Esophagus muscularis mucosa (tissue), 4 donors: Measurements from ENCODE around the gene IFI27L1. TPM values are rescaled to one million over a fixed set of nuclear protein-coding genes. Genes with fewer than 3 reads are reported as not detected.

Source experiments
- DNase-seq: peaks from one replicate; pipeline ENCODE4 v3.0.0-alpha.2; 2017; ENCODE audit errors: extremely low spot score
- H3K27ac ChIP-seq, 4 donors: fragments of 200-600 bp; sonication (generic); replicated peaks in 1 of 4; 1 replicate in 3 of 4; 2 replicates in 1 of 4; pipeline ENCODE4 v1.5.1; 2016 to 2019; ENCODE audit warnings: mild to moderate bottlenecking in 1 of 4
- H3K27me3 ChIP-seq, 4 donors: fragments of 200-600 bp; sonication (generic); one replicate each; pipeline versions ENCODE4 v1.5.1 to v1.6.0; 2016 to 2019
- H3K36me3 ChIP-seq, 4 donors: fragments of 200-600 bp; sonication (generic); one replicate each; pipeline ENCODE4 v1.5.1; 2016 to 2019
- H3K4me1 ChIP-seq, 4 donors: fragments of 200-600 bp; sonication (generic); one replicate each; pipeline ENCODE4 v1.5.1; 2016 to 2019
- H3K4me3 ChIP-seq, 4 donors: fragments of 200-600 bp; sonication (generic); 1 replicate in 2 of 4; 2 replicates in 2 of 4; pipeline ENCODE4 v1.5.1; 2016 to 2019; ENCODE audit warnings: mild to moderate bottlenecking in 4 of 4, moderate library complexity in 1 of 4
- H3K9me3 ChIP-seq, 4 donors: fragments of 200-600 bp; sonication (generic); 1 replicate in 3 of 4; 2 replicates in 1 of 4; pipeline ENCODE4 v1.5.1; 2016 to 2019
- EP300 ChIP-seq: sonication (generic); formaldehyde crosslinking; IDR thresholded peaks from one replicate; pipeline ENCODE4 v1.6.1; 2017; ENCODE audit warnings: antibody characterized with exemption
- POLR2A ChIP-seq: fragments of 450-650 bp; IDR thresholded peaks from one replicate; pipeline ENCODE4 v1.6.1; 2017; ENCODE audit warnings: antibody characterized with exemption, moderate library complexity, mild to moderate bottlenecking, low read depth
- POLR2AphosphoS5 ChIP-seq, 2 donors: sonication (generic); formaldehyde crosslinking; IDR thresholded peaks; one replicate each; pipeline ENCODE4 v1.6.1; 2017; ENCODE audit warnings: antibody characterized with exemption in 2 of 2
- WGBS: methylation state at CpG from one replicate; pipeline ENCODE4 v1.1.5; 2018; 5-methylcytosine and 5-hydroxymethylcytosine counted together
- intact Hi-C: fragments of 100-400 bp; cut with DNase I; formaldehyde crosslinking; loops from one replicate; pipeline ENCODE4 v1.15.1; 2023
- total RNA-seq, 4 donors: library from RNA; depleted of rRNA; stranded (reverse); fragments of >200 nt; gene quantifications; one replicate each; pipeline versions ENCODE4 v1.1.0 to v1.2.1, GENCODE V29; 2016
- TF ChIP-seq, protein P1 (sequence below), 3 experiments: fragments of 200-600 bp in 2 of 3; fragments of 450-650 bp in 1 of 3; sonication (generic) in 2 of 3; IDR thresholded peaks; one replicate each; pipeline ENCODE4 v1.5.1; 2017 to 2019; ENCODE audit warnings: antibody characterized with exemption in 3 of 3, mild to moderate bottlenecking in 2 of 3, moderate library complexity in 1 of 3

IFI27L1 gene
- total RNA-seq, 4 donors from 2014 or later, result 5.8 to 12.9 (median 6.4) TPM

DNA sequence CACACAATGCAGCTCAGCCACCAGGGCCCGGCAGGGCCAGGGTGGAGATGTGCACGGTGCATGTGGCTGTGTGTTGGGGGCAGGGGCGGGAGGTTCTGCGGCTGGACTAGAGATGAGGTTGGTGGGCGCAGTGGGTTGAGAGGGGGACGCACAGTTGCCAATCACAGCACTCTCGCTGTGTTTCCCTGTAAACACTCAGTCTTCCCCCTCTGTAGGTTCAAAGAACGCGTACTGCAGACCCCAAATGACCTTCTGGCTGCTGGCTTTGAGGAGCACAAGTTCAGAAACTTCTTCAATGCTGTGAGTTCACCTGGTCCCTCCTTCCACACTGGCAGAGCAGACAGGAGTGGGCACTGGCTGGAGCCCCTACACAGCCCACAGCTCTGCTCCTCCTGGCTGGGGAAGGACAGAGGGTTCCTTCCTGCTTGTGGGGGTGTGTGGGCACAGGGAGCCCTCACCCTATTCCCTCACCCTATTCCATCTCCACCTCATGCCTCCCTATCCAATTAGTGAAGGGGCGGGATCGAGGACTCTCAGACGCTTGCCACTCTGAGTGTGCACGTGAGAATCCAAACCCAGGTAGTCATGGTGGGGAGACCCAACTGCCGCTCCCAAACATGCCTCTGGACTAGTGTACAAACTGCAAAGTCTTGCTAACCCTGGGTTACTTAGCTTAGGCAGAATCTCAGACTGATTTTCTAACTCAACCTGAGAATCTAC is 37.2 kb upstream of the IFI27L1 start:
- DNase-seq, result no peak
- 90% methylated on average over 14 of the region's 14 CpGs for WGBS
- peaks cover 13 to 58% (median 51%) of the 10 kb centered on the region in 4 donors for H3K36me3 ChIP-seq
- no peak overlapping the region for H3K4me3 ChIP-seq
- H3K27ac ChIP-seq, result no peak overlapping the region
- peaks cover 9 to 23% (median 17%) of the 10 kb centered on the region in 4 donors for H3K4me1 ChIP-seq
- TF ChIP-seq, protein P1, sequence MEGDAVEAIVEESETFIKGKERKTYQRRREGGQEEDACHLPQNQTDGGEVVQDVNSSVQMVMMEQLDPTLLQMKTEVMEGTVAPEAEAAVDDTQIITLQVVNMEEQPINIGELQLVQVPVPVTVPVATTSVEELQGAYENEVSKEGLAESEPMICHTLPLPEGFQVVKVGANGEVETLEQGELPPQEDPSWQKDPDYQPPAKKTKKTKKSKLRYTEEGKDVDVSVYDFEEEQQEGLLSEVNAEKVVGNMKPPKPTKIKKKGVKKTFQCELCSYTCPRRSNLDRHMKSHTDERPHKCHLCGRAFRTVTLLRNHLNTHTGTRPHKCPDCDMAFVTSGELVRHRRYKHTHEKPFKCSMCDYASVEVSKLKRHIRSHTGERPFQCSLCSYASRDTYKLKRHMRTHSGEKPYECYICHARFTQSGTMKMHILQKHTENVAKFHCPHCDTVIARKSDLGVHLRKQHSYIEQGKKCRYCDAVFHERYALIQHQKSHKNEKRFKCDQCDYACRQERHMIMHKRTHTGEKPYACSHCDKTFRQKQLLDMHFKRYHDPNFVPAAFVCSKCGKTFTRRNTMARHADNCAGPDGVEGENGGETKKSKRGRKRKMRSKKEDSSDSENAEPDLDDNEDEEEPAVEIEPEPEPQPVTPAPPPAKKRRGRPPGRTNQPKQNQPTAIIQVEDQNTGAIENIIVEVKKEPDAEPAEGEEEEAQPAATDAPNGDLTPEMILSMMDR (IDR thresholded peaks at IDR 0.05), result no peak
- TF ChIP-seq EP300 (no peak), POLR2A (no peak), POLR2AphosphoS5 (IDR thresholded peaks at IDR 0.05) (no peak)
- H3K9me3 ChIP-seq, result no peaks in the 10 kb centered on the region
- intact Hi-C loops, result no loop called here
- H3K27me3 ChIP-seq, result no peaks in the 10 kb centered on the region

DNA sequence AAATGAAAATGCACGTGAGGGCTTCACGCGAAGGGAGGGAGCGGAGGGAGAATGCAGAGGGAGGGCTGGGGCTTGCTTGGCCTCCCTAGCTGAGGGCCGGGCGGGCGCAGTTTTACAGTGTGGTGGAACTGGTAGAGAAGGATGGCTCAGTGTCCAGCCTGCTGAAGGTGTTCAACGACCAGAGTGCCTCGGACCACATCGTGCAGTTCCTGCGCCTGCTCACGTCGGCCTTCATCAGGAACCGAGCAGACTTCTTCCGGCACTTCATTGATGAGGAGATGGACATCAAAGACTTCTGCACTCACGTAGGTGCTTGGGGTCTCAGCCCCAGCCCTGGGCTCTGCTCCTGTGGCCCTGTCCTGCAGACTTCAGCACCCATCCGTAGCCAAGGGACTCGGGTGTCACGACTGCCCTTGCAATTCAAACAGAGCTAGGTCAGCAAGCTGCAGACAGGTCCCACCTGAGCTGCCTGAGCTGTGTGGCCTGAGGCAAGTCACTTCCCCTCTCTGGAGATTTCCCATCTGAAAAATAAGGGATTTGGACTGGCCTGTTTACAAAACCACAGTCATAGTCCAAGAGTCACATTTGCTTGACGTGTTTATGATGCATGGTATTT is 36.5 kb upstream of the IFI27L1 start:
- TF ChIP-seq POLR2AphosphoS5 (IDR thresholded peaks at IDR 0.05), result no peak
- TF ChIP-seq, protein P1 (IDR thresholded peaks at IDR 0.05), result no peak
- no peak for TF ChIP-seq EP300
- no peak for TF ChIP-seq POLR2A
- intact Hi-C loops, result no loop called here
- Histone ChIP-seq H3K36me3 (peaks cover 20 to 65% (median 58%) of the 10 kb centered on the region in 4 donors), H3K4me3 (no peak overlapping the region), H3K27me3 (no peaks in the 10 kb centered on the region), H3K9me3 (no peaks in the 10 kb centered on the region), H3K4me1 (peaks cover 12 to 28% (median 21%) of the 10 kb centered on the region in 4 donors), H3K27ac (no peak overlapping the region)
- 90% methylated on average over 20 of the region's 20 CpGs for WGBS
- no peak for DNase-seq

DNA sequence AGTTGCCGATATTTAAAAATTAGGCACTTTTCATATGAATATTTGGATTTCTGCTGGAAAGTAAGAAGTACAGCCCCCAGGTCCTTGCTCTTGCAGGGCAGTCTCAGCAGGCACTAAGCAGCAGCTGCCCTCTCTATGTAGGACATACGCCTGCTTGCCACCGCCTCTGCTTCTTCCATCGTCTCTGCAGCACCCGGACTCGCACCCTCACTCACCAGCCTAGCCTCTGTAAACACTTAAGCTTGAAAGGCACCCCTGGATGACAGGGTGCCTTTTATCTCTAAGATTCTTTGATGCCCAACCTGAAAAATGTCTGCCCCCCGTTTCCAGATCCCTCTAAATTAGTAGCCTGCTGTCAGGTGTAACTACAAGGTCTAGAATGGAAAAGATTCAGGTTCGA is 36.0 kb upstream of the IFI27L1 start:
- peaks cover 25 to 70% (median 63%) of the 10 kb centered on the region in 4 donors for H3K36me3 ChIP-seq
- H3K9me3 ChIP-seq, result no peaks in the 10 kb centered on the region
- no peak for DNase-seq
- intact Hi-C loops, result no loop called here
- H3K4me3 ChIP-seq, result no peak overlapping the region
- WGBS, result 92% methylated on average over 8 of the region's 8 CpGs
- H3K27me3 ChIP-seq, result no peaks in the 10 kb centered on the region
- peaks cover 12 to 29% (median 22%) of the 10 kb centered on the region in 4 donors for H3K4me1 ChIP-seq
- no peak for TF ChIP-seq EP300
- H3K27ac ChIP-seq, result no peak overlapping the region

DNA sequence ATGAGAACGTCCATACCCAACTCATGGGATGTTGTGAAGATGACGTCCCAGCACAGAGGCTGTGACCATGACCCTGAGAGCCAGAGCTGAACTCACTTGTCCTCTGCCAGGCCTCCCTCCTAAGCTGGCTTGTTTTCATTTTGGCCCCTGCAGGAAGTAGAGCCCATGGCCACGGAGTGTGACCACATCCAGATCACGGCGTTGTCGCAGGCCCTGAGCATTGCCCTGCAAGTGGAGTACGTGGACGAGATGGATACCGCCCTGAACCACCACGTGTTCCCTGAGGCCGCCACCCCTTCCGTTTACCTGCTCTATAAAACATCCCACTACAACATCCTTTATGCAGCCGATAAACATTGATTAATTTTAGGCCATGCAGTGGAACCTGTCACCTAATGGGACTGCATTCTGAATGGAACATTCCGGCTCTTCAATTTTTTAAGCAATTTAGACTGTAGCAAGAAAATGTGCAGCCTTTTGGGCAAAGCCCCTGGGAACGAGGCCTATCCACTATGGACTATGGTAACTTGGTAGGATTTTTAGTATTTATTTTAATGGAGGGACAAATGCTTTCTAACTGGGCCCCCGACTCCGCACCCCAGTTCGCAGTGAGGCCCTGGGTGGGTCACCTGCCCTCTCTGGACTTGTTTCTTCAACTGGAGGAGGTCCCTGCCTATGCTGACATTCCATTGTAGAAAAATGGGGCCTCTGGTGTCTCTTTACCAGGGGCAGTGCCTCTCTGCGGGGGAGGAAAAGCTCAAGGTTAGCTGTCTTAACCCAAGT is 35.4 kb upstream of the IFI27L1 start:
- 89% methylated on average over 19 of the region's 19 CpGs for WGBS
- intact Hi-C loops, result no loop called here
- no peak for TF ChIP-seq POLR2AphosphoS5 (IDR thresholded peaks at IDR 0.05)
- no peak for TF ChIP-seq EP300
- TF ChIP-seq, protein P1 (IDR thresholded peaks at IDR 0.05), result no peak
- TF ChIP-seq POLR2A, result no peak

More for the DNA sequence above, 35.4 kb upstream of the IFI27L1 start:
- Histone ChIP-seq H3K27me3 (no peaks in the 10 kb centered on the region), H3K9me3 (no peaks in the 10 kb centered on the region), H3K4me3 (no peak overlapping the region), H3K27ac (no peak overlapping the region), H3K4me1 (peaks cover 14 to 36% (median 27%) of the 10 kb centered on the region in 4 donors), H3K36me3 (peaks cover 28 to 77% (median 69%) of the 10 kb centered on the region in 4 donors)
- DNase-seq, result no peak
